Retinal pigment epithelial cell (primary cell): ENCODE results near the gene MTA3.

Experiments
- DNase-seq: peaks from one replicate; pipeline ENCODE4 v3.0.0-alpha.2; 2010; ENCODE audit warnings: low read depth
- H3K4me3 ChIP-seq: 2 replicates; pipeline ENCODE4 v1.5.1; 2011; ENCODE audit warnings: mild to moderate bottlenecking, low read length, control low read depth, moderate library complexity
- TF ChIP-seq, protein P1 (sequence below): conservative IDR thresholded peaks from 2 replicates; pipeline ENCODE4 v1.5.1; 2011; ENCODE audit warnings: low read depth, low read length, control low read depth, inconsistent platforms

Gene MTA3

DNA sequence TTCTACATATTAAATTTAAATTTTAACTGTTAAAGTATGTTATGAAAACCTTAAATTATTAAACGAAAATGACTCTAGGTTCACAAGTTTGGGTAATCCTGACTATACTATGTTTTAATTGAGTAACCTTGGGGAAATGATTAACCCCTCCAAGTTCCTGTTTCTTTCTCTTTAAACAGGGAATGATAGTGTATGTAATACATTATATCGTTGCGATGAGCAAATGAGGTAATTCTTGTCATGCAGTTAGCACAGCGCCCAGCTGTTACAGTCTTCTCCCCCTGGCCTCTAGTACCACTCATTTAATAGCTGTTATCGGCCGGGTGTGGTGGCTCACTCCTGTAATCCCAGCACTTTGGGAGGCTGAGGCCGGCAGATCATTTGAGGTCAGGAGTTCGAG lies 80.4 kb downstream of the MTA3 start:
- no peak for DNase-seq
- TF ChIP-seq, protein P1, sequence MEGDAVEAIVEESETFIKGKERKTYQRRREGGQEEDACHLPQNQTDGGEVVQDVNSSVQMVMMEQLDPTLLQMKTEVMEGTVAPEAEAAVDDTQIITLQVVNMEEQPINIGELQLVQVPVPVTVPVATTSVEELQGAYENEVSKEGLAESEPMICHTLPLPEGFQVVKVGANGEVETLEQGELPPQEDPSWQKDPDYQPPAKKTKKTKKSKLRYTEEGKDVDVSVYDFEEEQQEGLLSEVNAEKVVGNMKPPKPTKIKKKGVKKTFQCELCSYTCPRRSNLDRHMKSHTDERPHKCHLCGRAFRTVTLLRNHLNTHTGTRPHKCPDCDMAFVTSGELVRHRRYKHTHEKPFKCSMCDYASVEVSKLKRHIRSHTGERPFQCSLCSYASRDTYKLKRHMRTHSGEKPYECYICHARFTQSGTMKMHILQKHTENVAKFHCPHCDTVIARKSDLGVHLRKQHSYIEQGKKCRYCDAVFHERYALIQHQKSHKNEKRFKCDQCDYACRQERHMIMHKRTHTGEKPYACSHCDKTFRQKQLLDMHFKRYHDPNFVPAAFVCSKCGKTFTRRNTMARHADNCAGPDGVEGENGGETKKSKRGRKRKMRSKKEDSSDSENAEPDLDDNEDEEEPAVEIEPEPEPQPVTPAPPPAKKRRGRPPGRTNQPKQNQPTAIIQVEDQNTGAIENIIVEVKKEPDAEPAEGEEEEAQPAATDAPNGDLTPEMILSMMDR = no peak
- no peak overlapping the region for H3K4me3 ChIP-seq

DNA sequence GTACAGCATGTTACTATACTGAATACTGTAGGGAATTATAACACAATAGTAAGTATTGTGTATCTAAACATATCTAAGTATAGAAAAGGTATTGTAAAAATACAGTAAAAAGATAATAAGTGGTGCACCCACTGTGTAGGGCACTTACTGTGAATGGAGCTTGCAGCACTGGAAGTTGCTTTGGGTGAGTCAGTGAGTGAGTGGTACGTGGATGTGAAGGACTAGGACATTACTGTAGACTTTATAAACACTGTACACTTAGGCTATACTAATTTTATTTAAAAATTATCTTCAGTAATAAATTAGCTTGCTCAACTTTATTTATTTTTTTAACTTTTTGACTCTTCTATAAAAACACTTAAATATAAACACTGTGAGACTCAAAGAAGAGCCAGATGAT lies 82.6 kb downstream of the MTA3 start:
- TF ChIP-seq, protein P1 = no peak
- H3K4me3 ChIP-seq = no peak overlapping the region
- no peak for DNase-seq

DNA sequence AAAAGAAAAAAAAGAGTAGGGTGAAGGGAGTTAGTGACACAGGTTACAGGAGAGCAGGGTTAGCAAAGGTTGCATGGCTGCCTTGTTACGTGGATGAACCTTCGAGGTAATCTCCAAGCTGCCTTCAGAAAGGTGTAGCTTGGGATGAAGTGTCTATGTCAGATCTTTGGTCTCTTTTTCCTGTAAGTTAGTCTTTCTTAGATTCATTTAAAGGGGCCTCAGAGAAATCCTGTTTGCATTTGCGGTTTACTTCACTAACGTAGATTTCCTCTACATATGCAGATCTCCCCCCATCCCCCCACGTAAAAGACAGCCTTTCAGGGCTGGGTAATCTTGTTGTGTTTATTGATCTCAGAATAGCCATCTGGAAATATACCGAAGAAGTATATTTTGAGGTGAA lies 83.7 kb downstream of the MTA3 start:
- no peak for DNase-seq

DNA sequence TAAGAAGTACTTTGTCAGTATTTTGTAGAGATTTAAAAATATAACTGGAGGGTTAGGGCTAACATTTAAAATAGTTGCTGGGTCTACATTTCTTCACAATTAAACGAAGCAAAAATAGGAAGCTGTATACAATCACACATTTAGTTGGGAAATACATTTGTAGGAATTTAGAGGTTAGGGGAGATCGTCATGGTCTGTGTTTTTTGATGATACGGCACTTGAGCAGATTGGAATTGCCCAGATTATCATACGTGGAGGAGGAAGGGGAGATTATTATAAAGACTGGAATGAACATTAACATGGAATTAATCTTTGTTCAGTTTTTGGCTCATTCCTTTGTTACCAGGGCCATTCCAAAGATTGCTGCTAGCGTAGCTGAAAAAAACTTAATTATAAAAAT lies 84.6 kb downstream of the MTA3 start:
- no peak for DNase-seq
- TF ChIP-seq, protein P1 = no peak
- no peak overlapping the region for H3K4me3 ChIP-seq

More for the DNA sequence above, 83.7 kb downstream of the MTA3 start:
- H3K4me3 ChIP-seq = no peak overlapping the region
- TF ChIP-seq, protein P1 = no peak

DNA sequence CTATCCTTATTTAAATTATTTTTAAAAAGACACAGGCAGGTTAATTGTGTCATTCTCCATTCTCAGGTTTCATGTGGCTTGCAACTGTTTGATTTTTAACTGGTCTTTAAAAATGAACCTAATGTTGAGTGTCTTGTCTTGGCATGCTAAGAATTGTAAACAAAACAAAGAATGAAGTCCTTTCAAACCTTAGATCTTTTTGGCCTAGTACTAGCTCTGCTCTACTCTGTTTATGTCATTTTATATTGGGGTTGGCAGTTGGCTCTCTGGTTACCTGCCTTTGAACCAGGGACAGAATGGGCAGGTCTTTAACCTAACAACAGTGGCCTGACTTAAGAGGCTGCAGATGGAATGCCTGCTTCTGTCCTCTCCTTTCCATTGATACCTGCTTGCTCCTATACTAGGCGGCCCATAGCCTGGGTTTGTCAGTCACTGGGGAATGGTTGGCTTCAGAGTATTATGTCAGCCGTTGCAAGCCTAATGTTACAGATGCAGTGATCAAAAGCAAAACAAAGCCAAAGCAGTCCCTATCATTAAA lies 85.5 kb downstream of the MTA3 start:
- TF ChIP-seq, protein P1 = no peak
- no peak overlapping the region for H3K4me3 ChIP-seq
- DNase-seq = no peak

DNA sequence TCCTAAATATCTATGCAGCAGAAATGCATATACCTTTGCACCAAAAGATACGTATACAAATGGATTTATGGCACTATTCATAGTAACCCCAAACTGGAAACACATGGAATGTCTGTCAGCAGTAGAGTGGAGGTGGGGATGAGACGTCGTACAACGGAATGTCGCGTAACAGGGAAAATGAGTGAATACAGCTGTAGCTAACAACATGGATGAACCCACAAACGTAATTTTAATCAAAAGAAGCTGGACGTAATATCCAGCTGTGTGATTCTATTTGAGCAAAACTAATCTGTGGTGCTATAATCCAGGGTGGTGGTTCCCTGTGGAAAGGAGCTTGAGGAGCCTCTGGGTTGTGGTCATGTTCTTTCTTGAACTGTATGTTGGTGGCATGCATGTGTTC lies 89.9 kb downstream of the MTA3 start:
- TF ChIP-seq, protein P1 = no peak
- no peak for DNase-seq
- no peak overlapping the region for H3K4me3 ChIP-seq

DNA sequence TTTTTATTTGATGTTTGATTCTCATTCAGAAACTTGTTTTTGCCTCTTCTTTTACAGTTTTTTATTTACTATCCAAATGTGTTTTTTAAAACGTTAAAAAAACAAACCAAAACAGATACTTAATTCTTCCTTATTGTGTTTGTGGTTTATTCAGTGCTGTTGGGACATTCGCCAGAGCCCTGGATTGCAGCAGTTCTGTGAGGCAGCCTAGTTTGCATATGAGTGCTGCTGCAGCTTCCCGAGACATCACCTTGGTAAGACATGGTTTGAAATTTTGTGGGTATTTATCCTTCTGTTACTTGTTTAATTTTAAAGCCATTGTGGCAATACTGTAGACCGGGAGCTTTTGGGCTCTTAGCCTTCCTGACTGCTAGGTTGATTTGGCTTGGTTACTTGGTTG lies 91.2 kb downstream of the MTA3 start:
- no peak overlapping the region for H3K4me3 ChIP-seq
- TF ChIP-seq, protein P1 = no peak
- no peak for DNase-seq
